AG08395 (cell line): Measurements from ENCODE around the gene CD276.

Experiments
- DNase-seq: peaks from one replicate; pipeline ENCODE4 v3.0.0; 2012; ENCODE audit warnings: mixed read lengths, low spot score

Gene CD276

DNA sequence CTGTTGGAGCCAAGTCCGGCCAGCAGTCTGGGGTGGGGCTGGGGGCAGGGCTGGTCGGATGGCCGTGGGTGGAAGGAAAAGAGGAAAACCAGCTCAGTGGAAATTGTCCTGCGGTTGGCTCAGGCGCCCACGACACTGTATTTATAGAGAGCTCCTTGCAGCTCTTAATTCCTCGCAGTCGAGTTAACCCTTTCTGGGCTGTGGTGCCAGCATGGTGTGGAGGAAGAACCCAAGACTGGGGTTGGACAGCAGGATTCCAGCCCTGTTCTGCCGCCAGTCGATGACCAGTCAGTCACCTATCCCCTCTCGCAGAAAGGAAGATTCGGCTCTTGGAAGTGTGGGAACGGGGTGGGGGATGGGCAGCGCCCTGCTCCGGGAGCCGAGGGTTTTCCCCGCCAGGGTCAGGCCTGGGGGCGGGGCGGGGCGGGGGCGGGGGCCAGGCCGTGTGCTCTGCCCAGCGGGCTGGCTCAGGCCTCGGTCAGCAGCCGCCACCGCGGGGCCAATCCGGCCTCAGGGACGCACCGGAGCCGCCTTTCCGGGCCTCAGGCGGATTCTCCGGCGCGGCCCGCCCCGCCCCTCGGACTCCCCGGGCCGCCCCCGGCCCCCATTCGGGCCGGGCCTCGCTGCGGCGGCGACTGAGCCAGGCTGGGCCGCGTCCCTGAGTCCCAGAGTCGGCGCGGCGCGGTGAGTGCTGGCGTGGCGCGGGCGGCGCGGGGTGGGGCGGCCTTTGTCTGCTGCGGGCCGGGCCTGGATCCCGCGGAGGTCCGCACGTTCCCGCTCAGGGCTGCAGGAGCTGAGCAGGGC lies at the start of gene CD276:
Gene CD276 (plus strand): TSS at position 607 of the 804 bp plus-strand sequence. CDS start 15,257 bp downstream, outside the sequence.
- DNase-seq: peak; percentile 90

DNA sequence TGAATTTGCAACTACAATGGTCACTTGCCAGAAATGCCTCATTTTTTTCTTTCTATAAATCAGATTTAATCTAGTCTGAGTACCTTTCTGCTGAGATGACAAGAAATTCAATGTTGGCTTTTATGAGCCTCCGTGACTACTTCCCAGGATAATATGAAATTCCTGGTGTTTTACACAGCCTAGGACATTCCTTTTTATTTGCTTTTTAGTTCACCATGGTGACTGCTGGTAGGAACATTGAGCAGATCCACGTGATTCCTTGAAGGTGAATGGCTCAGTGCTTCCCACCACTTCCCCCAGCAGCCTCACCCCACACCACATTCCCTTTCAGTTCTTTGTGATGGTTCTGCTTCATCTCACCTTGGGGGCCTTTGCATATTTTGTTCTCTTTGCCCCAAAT lies 46.7 kb upstream of the CD276 start:
- peak; percentile 32 for DNase-seq

DNA sequence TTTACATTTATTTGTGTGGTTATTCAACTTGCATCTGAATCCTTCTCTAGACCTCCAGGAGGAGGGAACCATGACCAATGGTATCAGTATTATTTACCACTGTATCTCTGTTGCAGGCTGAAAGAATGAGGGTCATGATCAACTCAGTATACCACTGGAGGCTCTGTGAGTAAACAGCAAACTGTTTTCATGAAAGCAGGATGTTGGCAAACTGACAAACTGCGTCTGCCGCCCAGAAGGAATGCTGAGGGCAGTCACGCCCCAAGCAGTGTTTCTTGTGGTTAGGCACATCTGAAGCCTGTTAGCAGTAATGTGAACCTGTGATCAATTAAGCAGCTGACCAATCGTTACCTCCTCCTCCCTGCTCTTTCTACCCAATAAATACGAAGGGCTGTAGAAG lies 44.7 kb upstream of the CD276 start:
- peak; percentile 48 for DNase-seq

GRCh38 chr15:73647259-73648013 lies 36.7 kb upstream of the CD276 start:
- DNase-seq: no peak

- no peak for DNase-seq
These were observed 36.2 kb upstream of the CD276 start for GRCh38 chr15:73648014-73648295.

DNA sequence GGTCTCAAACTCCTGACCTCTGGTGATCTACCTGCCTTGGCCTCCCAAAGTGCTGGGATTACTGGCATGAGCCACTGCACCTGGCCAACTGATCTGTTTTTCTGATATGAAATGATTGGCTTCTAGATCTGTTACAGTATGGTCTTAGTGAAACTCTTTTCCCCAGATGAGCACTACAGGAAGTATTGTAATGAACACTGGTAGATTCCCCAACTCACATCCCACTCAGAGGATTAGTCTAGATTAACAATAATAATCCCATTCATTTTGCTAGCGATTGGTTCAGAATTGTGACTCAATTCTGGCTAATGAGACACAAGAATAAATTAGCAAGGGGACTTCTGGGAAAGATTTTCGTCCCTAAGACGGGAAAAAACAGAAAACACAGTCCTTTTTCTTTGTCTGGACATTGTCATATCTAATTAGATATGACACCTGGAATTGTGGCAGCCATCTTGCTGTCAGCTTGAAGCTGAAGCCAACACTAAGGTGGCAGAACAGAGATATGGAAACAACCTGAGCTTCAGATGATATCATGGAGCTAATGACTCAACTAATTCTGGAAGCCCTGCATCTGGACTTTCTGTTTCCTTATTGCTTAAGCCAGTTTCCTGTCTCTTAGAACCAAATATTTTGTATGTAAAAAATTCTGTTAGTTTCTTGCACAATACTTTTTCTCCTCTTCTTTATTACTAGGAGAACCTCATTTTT lies 33.6 kb upstream of the CD276 start:
- DNase-seq: peak; percentile 77

- no peak for DNase-seq
These were observed 29.5 kb upstream of the CD276 start for GRCh38 chr15:73654659-73655058.

DNA sequence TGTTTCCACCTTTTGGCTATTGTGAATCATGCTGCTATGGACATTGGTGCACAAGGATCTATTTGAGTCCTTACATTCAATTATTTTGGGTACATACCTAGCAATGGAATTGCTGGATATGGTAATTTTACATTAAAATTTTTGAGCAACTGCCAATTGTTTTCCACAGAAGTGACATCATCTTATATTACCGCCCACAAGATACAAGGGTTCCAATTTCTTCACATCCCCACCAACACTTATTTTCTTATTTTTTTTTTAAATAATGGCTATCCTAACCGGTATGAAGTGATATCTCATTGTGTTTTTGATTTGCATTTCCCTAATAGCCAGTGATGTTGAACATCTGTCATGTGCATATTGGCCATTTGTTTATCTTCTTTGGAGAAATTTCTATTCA lies 28.5 kb upstream of the CD276 start:
- DNase-seq: no peak

DNA sequence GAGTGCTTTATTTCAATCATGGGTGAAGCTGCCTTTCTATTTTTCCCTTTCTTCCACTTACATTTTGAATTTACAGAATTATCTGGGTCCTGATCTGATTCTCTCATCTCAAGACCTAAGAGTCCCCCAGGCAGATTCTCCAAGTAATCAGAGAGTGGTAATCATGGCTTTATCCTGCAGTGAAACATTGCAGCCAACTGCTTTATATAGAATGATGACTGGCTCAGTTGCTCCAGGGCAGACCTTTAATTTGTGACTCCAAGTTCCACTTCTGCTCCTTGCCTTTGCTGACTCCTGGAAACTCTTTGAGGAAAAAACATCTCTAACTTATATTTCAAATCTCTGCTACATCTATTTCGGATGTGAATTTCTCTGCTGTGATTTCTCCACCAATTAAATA lies 25.5 kb upstream of the CD276 start:
- no peak for DNase-seq

- DNase-seq: no peak
These were observed 23.7 kb upstream of the CD276 start for GRCh38 chr15:73660455-73660854.

DNA sequence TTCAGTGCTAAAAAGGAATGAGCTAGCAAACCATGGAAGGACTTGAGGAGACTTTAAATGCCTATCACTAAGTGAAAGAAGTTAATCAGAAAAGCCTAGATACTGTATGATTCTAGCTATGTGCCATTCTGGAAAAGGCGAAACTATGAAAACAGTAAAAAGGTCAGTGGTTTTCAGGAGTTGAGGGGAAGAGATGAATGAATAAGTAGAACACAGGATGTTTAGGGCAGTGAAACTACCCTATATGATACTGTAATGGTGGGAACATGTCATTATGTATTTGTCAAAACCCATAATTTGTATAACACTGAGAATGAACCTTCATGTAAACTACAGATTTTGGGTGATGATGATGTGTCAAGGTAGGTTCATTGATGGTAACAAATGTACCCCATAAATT lies 9.6 kb upstream of the CD276 start:
- DNase-seq: no peak

- DNase-seq: peak; percentile 74
These were observed 7.0 kb upstream of the CD276 start for GRCh38 chr15:73677146-73677607.

DNA sequence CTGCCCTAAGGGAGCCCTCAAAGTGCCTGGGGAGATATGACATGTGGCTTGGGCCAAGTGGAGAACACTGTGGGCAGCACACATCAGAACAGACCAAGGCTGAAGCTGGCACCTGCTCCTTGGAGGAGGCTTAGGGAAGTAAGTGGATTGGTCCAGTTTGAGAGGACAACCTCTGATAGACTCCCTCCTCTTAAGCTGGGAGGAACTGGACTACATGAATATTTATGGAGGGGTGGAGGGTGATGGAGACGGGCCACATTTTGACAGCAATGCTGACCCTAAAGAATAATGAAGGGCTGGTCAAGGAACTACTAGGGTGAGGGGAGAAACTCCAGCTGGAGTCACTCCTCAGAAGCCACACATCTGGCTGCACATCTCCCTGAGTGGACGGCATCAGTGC lies 6.5 kb upstream of the CD276 start:
- no peak for DNase-seq

- no peak for DNase-seq
These were observed 5.7 kb upstream of the CD276 start for GRCh38 chr15:73678498-73678897.

- DNase-seq: no peak
These were observed 5.0 kb upstream of the CD276 start for GRCh38 chr15:73679180-73679579.

- DNase-seq: no peak
These were observed 4.2 kb upstream of the CD276 start for GRCh38 chr15:73679964-73680363.

DNA sequence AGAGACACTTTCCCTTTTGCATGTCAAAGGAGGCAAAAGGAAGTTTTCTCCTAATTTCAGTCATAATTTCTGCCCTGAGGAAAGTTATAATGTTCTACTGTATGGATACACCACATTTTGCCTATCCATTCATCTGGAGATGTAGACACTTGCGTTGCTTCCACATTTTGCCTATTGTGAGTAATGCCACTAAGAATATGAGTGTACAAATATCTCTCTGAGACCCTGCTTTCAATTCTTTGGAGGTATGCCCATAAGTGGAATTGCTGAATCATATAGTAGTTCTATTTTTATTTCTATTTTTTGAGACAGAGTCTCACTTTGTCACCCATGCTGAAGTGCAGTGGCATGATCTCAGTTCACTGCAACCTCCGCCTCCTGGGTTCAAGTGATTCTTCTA lies 3.6 kb upstream of the CD276 start:
- DNase-seq: no peak

DNA sequence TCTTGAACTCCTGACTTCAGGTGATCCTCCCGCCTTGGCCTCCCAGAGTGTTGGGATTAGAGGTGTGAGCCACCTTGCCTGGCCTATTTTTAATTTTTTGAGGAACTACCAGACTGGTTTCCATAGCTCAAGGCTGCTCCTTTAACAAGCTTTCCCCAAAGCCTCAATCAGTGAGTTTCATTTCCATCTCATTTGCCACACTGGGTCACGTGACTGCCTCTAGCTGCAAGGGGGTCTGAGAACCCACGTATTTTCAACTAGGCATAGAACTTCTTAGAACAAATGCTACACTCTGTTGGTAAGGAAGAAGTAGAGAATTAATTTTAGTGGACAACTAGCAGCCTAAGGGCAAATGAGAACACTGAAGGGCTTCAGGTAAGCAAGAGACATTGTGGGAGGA lies 3.1 kb upstream of the CD276 start:
- DNase-seq: no peak

DNA sequence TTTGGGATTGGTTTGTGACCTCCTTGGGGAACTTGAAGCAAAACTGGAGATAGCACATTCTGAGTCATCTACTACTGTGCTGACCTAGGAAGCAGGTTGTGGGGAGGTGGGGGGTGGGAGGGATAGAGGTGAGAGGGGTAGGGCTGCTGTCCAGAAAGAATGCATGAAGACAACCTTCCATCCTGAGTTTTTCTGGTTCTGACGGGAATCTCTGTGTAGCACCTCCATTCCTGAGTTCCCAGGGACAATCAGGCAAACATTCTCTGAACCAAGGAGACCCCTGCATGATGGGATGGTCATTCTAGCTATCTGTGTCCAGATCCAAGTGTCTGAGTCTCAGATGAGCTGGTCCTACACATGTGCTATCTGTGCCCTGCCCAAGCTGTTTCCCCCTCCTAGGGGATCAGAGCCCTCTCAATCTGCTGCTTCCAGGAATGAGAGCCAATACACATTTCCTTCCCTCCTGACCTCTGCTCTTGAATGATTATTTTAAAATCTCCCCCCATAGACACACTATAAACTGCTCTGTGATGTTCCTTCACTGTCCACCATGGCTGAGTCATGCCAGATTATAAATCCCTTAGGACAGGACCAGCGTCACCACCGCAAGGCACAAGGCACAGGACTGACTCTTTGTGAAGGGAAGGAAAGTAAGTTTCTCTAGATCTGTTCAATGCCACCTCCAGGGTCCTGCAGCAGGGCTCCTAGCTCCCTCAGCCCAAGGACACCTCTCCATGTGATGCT lies 2.2 kb upstream of the CD276 start:
- peak; percentile 11 for DNase-seq

DNA sequence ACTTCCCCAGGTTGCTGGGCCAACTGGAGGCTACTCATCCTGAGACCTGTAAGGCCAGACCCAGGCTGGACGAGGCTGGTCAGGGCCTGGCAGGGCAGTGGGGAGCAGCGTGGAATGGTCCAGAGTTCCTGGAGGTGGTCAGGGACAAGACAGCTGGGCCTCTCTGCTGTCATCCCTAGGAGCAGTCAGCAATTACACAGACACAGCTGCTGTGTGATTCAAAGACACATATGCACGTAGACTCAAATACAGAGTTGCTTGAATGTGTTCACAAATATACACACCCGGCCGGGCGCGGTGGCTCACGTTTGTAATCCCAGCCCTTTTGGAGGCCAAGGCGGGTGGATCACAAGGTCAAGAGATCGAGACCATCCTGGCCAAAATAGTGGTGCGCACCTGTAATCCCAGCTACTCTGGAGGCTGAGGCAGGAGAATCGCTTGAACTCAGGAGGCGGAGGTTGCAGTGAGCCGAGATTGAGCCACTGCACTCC lies 1.5 kb upstream of the CD276 start:
- no peak for DNase-seq

DNA sequence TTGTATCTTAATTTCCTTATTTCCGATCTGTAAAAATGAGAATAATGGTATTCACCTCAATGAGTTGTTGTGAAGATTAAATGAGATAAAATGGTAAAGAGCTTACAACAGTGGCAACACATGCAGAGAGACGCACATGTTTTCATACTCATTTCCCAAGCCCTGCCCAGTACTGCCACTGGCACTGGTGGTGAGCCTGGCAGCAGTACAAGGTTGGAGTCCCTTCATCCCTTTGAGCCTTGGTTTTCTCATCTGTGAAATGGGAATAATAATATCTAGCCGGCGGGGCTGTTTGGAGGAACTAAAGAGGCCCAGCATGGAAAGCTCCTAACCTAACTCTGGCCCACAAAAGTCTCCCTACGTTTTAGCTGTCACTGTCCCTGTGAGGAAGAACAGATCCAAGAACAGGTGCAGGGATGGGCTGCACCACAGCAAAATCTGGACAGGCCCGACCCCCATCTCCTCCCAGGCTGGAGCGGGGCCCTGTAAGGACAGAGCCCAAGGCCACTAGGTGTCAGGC lies 866 bp upstream of the CD276 start:
- no peak for DNase-seq
